NB4 (cell line): Measurements from ENCODE around the gene ZNF629.

ENCODE experiments used
- POLR2A ChIP-seq: IDR thresholded peaks from 2 replicates; pipeline ENCODE4 v1.6.1; 2011; ENCODE audit warnings: mild to moderate bottlenecking; ENCODE audit not compliant: insufficient read length; ENCODE audit errors: extremely low read depth
- TF ChIP-seq, protein P1 (sequence below): IDR thresholded peaks from one replicate; pipeline ENCODE4 v1.5.1; 2012; ENCODE audit warnings: low read depth, low read length

GRCh38 chr16:30816769-30817168 lies 29.8 kb upstream of the ZNF629 start:
- TF ChIP-seq, protein P1, sequence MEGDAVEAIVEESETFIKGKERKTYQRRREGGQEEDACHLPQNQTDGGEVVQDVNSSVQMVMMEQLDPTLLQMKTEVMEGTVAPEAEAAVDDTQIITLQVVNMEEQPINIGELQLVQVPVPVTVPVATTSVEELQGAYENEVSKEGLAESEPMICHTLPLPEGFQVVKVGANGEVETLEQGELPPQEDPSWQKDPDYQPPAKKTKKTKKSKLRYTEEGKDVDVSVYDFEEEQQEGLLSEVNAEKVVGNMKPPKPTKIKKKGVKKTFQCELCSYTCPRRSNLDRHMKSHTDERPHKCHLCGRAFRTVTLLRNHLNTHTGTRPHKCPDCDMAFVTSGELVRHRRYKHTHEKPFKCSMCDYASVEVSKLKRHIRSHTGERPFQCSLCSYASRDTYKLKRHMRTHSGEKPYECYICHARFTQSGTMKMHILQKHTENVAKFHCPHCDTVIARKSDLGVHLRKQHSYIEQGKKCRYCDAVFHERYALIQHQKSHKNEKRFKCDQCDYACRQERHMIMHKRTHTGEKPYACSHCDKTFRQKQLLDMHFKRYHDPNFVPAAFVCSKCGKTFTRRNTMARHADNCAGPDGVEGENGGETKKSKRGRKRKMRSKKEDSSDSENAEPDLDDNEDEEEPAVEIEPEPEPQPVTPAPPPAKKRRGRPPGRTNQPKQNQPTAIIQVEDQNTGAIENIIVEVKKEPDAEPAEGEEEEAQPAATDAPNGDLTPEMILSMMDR, result no peak
- no peak for TF ChIP-seq POLR2A
